K562 (cell line): Measurements from ENCODE around the gene PRM3. TPM values are rescaled to one million over a fixed set of nuclear protein-coding genes. Genes with fewer than 3 reads are reported as not detected.

Experiments
- BCOR ChIP-seq: fragments of 450-650 bp; IDR thresholded peaks from 2 replicates; pipeline ENCODE4 v1.6.1; 2016
- CBX2 ChIP-seq: fragments of 200-600 bp; sonication (generic); IDR thresholded peaks from one replicate; pipeline ENCODE4 v1.6.1; 2012; ENCODE audit warnings: mild to moderate bottlenecking, low read length, inconsistent platforms; ENCODE audit not compliant: insufficient read depth, poor library complexity, severe bottlenecking
- DACH1 ChIP-seq: fragments of 450-650 bp; IDR thresholded peaks from 2 replicates; pipeline ENCODE4 v1.6.1; 2018; ENCODE audit not compliant: partially characterized antibody
- EP400 ChIP-seq: fragments of 450-650 bp; IDR thresholded peaks from 2 replicates; pipeline ENCODE4 v1.6.1; 2017; ENCODE audit warnings: antibody characterized with exemption, mild to moderate bottlenecking, moderate library complexity
- FIP1L1 ChIP-seq: fragments of 200-400 bp; formaldehyde crosslinking; IDR thresholded peaks from 2 replicates; pipeline ENCODE4 v1.6.1; 2018; ENCODE audit warnings: mild to moderate bottlenecking, low read depth, low read length; ENCODE audit not compliant: poor library complexity, severe bottlenecking
- HDAC2 ChIP-seq: fragments of 450-650 bp; IDR thresholded peaks from 2 replicates; pipeline ENCODE4 v1.6.1; 2016; ENCODE audit warnings: mild to moderate bottlenecking
- HDGF ChIP-seq: fragments of 450-650 bp; IDR thresholded peaks from 2 replicates; pipeline ENCODE4 v1.6.1; 2016
- HNRNPK ChIP-seq: fragments of 200-400 bp; formaldehyde crosslinking; IDR thresholded peaks from one replicate; pipeline ENCODE4 v1.6.1; 2018; ENCODE audit warnings: mild to moderate bottlenecking, low read depth, low read length; ENCODE audit not compliant: poor library complexity, severe bottlenecking
- PHB2 ChIP-seq: fragments of 450-650 bp; IDR thresholded peaks from 2 replicates; pipeline ENCODE4 v1.6.1; 2017; ENCODE audit warnings: low read depth
- POU5F1 ChIP-seq: fragments of 150-350 bp; IDR thresholded peaks from 2 replicates; pipeline ENCODE4 v1.6.1; 2014; ENCODE audit warnings: borderline replicate concordance, low read length, low read depth, mild to moderate bottlenecking; ENCODE audit not compliant: partially characterized antibody
- SIN3B ChIP-seq: fragments of 450-650 bp; IDR thresholded peaks from 2 replicates; pipeline ENCODE4 v1.6.1; 2017; ENCODE audit warnings: low read depth, mild to moderate bottlenecking, moderate library complexity
- SMAD1 ChIP-seq: fragments of 150-350 bp; IDR thresholded peaks from 2 replicates; pipeline ENCODE4 v1.6.1; 2014; ENCODE audit warnings: low read length, low read depth; ENCODE audit not compliant: partially characterized antibody
- TRIM28 ChIP-seq: fragments of 450-650 bp; IDR thresholded peaks from 2 replicates; pipeline ENCODE4 v1.6.1; 2017
- UBTF ChIP-seq, 2 experiments: IDR thresholded peaks; 2 replicates each; pipeline ENCODE4 v1.6.1; 2012; ENCODE audit warnings: improper control_type of control experiment in 2 of 2, low read depth in 2 of 2, low read length in 2 of 2, borderline replicate concordance in 1 of 2
- ZFP36 ChIP-seq: fragments of 150-350 bp; IDR thresholded peaks from 2 replicates; pipeline ENCODE4 v1.6.1; 2018; ENCODE audit warnings: low read length, low read depth; ENCODE audit not compliant: partially characterized antibody
- ZNF3 ChIP-seq: fragments of 250-450 bp; sonication (Bioruptor Pico); IDR thresholded peaks from 2 replicates; pipeline ENCODE4 v1.5.0; 2021; ENCODE audit warnings: mild to moderate bottlenecking, moderate library complexity
- ZNF551 ChIP-seq: fragments of 250-450 bp; sonication (Bioruptor Pico); IDR thresholded peaks from 2 replicates; pipeline ENCODE4 v1.5.0; 2021; ENCODE audit warnings: mild to moderate bottlenecking, moderate library complexity
- ZZZ3 ChIP-seq: fragments of 450-650 bp; IDR thresholded peaks from 2 replicates; pipeline ENCODE4 v1.6.1; 2016; ENCODE audit warnings: antibody characterized with exemption, mild to moderate bottlenecking, moderate library complexity
- polyA plus RNA-seq, 8 experiments: library from polyadenylated mRNA; depleted of rRNA in 4 of 8; stranded (reverse) in 5 of 8; unstranded in 3 of 8; fragments of >200 nt; fragmentation: Nextera tagmentation in 2 of 8; fragmentation: Illumina TruSeq in 1 of 8; extraction: Ambion mirVana in 2 of 8; extraction: Trizol in 1 of 8; gene quantifications; 2 replicates each; pipeline versions ENCODE4 v1.2.1 to v1.2.3, GENCODE V29; 2011 to 2014; ENCODE audit warnings: inconsistent platforms in 1 of 8, missing spikeins in 1 of 8
- total RNA-seq, 7 experiments: library from RNA; depleted of rRNA in 6 of 7; stranded (reverse); fragments of >200 nt in 6 of 7; fragmentation: Illumina TruSeq in 2 of 7; extraction: Trizol in 2 of 7; gene quantifications; 2 replicates each; pipeline versions ENCODE4 v1.2.1 to v1.2.3, GENCODE V29; 2011 to 2021; ENCODE audit warnings: low replicate concordance in 1 of 7
- TF ChIP-seq, protein P1 (sequence below): fragments of 250-450 bp; sonication (Bioruptor Pico); IDR thresholded peaks from 2 replicates; pipeline ENCODE4 v1.4.0; 2020; ENCODE audit warnings: mild to moderate bottlenecking, moderate library complexity, borderline replicate concordance
- TF ChIP-seq, protein P2 (sequence below): fragments of 450-650 bp; IDR thresholded peaks from 2 replicates; pipeline ENCODE4 v1.7.1; 2018; ENCODE audit warnings: mild to moderate bottlenecking, low read depth; ENCODE audit not compliant: partially characterized antibody

Gene PRM3
- total and polyA plus RNA-seq, 9 of the 15 experiments (the other 6 are each of a cell fraction or from before 2014, with no cell fraction given) = not detected

DNA sequence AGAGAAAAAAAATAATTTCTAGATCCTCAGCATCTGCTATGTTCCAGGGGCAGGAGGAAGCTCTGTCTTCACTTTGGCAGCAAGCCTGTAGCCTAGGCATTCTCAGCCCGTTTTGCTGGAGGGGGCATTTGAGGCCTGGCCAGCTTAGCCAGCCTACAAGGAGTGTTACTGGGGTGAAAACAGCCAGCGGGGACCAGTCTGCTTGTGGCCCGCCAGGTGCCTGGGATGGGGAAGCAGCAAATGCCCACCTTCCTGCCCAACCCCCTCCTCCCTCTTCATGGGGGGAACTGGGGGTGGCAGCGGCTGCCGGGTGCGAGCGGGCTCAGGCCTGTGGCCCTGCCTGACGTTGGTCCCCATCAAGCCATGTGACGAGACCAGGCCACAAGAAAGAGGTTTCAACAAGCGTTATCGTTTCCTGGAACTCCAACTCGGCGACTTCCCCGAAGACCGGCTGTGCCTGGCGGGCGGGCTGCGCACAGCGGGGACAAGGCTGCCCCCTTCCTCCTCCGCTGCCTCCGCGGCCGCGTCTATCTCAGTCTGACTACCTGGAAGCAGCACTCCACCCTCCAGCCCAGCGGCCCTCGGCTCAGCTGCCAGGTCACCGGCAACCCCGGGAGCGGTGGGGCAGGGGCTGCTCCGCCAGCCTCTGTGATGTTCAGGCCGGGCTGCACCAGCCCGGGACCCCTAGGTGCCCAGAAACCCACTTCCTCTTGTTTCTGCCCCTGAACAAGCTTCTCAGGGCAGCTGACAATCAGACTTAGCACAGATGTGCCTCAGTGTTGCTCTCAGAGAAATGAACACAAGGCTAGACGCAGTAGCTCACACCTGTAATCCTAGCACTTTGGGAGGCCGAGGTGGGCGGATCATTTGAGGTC is 40.3 kb downstream of the PRM3 start (continued):
- TF ChIP-seq POU5F1 (no peak), ZNF551 (CRISPR knock-in tag) (no peak), HDGF (0 out of 2 replicates have a peak, but pooled peaks have one; percentile 18), CBX2 (no peak), ZFP36 (peak; percentile 22), HNRNPK (no peak), BCOR (peak; percentile 61), ZNF3 (CRISPR knock-in tag) (no peak), UBTF (IDR thresholded peaks at IDR 0.05; ENCODE audit: borderline replicate concordance in 1 of 2, low read depth in 2 of 2, low read length in 2 of 2) (peak; percentile 99 to 100), ZZZ3 (no peak), SIN3B (no peak), DACH1 (peak; percentile 68), TRIM28 (no peak), FIP1L1 (peak; percentile 24), SMAD1 (no peak), PHB2 (no peak), HDAC2 (peak; percentile 57; the same call in 1 of the 2 replicates), EP400 (peak; percentile 84)
- TF ChIP-seq, protein P1, sequence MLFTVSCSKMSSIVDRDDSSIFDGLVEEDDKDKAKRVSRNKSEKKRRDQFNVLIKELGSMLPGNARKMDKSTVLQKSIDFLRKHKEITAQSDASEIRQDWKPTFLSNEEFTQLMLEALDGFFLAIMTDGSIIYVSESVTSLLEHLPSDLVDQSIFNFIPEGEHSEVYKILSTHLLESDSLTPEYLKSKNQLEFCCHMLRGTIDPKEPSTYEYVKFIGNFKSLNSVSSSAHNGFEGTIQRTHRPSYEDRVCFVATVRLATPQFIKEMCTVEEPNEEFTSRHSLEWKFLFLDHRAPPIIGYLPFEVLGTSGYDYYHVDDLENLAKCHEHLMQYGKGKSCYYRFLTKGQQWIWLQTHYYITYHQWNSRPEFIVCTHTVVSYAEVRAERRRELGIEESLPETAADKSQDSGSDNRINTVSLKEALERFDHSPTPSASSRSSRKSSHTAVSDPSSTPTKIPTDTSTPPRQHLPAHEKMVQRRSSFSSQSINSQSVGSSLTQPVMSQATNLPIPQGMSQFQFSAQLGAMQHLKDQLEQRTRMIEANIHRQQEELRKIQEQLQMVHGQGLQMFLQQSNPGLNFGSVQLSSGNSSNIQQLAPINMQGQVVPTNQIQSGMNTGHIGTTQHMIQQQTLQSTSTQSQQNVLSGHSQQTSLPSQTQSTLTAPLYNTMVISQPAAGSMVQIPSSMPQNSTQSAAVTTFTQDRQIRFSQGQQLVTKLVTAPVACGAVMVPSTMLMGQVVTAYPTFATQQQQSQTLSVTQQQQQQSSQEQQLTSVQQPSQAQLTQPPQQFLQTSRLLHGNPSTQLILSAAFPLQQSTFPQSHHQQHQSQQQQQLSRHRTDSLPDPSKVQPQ = peak; percentile 75; the same call in 1 of the 2 replicates
- TF ChIP-seq, protein P2, sequence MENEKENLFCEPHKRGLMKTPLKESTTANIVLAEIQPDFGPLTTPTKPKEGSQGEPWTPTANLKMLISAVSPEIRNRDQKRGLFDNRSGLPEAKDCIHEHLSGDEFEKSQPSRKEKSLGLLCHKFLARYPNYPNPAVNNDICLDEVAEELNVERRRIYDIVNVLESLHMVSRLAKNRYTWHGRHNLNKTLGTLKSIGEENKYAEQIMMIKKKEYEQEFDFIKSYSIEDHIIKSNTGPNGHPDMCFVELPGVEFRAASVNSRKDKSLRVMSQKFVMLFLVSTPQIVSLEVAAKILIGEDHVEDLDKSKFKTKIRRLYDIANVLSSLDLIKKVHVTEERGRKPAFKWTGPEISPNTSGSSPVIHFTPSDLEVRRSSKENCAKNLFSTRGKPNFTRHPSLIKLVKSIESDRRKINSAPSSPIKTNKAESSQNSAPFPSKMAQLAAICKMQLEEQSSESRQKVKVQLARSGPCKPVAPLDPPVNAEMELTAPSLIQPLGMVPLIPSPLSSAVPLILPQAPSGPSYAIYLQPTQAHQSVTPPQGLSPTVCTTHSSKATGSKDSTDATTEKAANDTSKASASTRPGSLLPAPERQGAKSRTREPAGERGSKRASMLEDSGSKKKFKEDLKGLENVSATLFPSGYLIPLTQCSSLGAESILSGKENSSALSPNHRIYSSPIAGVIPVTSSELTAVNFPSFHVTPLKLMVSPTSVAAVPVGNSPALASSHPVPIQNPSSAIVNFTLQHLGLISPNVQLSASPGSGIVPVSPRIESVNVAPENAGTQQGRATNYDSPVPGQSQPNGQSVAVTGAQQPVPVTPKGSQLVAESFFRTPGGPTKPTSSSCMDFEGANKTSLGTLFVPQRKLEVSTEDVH = no peak
